ENCODE results near the gene SERPINA6. TPM values are rescaled to one million over a fixed set of nuclear protein-coding genes. Genes with fewer than 3 reads are reported as not detected.

The SERPINA6 gene
- total RNA-seq, 1 experiment from 2014 or later, result not detected

GRCh38 chr14:94317259-94317658, 5.9 kb downstream of the SERPINA6 start:
- Histone ChIP-seq H3K4me2 (ENCODE audit: low read length) (no peak overlapping the region), H3K27me3 (ENCODE audit: insufficient read depth, low read length) (no peaks in the 10 kb centered on the region), H3K27ac (ENCODE audit: low read depth, low read length) (no peak overlapping the region), H3K9ac (ENCODE audit: low read length) (no peak overlapping the region), H3K4me1 (ENCODE audit: control insufficient read depth in 1 of 2, insufficient read depth in 2 of 2, low read length in 2 of 2) (no peaks in the 10 kb centered on the region), H3K36me3 (ENCODE audit: control insufficient read depth in 1 of 2, insufficient read depth in 2 of 2, low read length in 2 of 2) (no peaks in the 10 kb centered on the region), H3K4me3 (replicated peaks in 1 of 2; ENCODE audit: low read depth in 1 of 2, low read length in 2 of 2) (no peak overlapping the region), H3K9me2 (ENCODE audit: insufficient read depth) (no peaks in the 10 kb centered on the region), H2AFZ (ENCODE audit: low read depth, low read length, poor library complexity, severe bottlenecking) (no peak overlapping the region), H3K79me2 (ENCODE audit: insufficient read depth, low read length) (no peaks in the 10 kb centered on the region), H4K20me1 (ENCODE audit: insufficient read depth) (no peaks in the 10 kb centered on the region), H3K9me3 (ENCODE audit: control insufficient read depth in 1 of 2, insufficient read depth in 1 of 2, low read depth in 1 of 2, low read length in 2 of 2) (no peaks in the 10 kb centered on the region)
- intact Hi-C loops (cut with micrococcal nuclease), result no loop called here
- ATAC-seq (no peak), DNase-seq (ENCODE audit: low read depth, low spot score) (no peak)
- no TSS peak for BruUV-seq (replicated peaks)
- ChIA-PET CTCF (no interaction called here), POLR2A (no interaction called here), RAD21 (ENCODE audit: low non-redundant PET in 1 of 2, low total read pairs in 2 of 2, uncharacterized antibody in 2 of 2, unreplicated experiment in 2 of 2) (no interaction called here)
- no peak for TF ChIP-seq CEBPB (IDR thresholded peaks at IDR 0.05; ENCODE audit: low read depth)
- TF ChIP-seq YY1 (IDR thresholded peaks at IDR 0.05; ENCODE audit: extremely low read depth, insufficient replicate concordance, low read depth, low read length), result no peak
- no peak for TF ChIP-seq REST (IDR thresholded peaks at IDR 0.05; ENCODE audit: low read depth)
- no peak for TF ChIP-seq TCF7L2 (IDR thresholded peaks at IDR 0.05; ENCODE audit: borderline replicate concordance, extremely low read depth, insufficient read depth, insufficient read length)
- TF ChIP-seq POLR2AphosphoS5 (IDR thresholded peaks at IDR 0.05; ENCODE audit: low read depth, low read length), result no peak
- TF ChIP-seq CTCF (IDR thresholded peaks at IDR 0.05 in 2 of 3, conservative IDR thresholded peaks at IDR 0.05 in 1 of 3; ENCODE audit: borderline replicate concordance in 1 of 3, insufficient read depth in 1 of 3, low read depth in 2 of 3, low read length in 2 of 3), result no peak
- no peak for TF ChIP-seq ATF3 (IDR thresholded peaks at IDR 0.05)
- TF ChIP-seq SP1 (IDR thresholded peaks at IDR 0.05; ENCODE audit: low read depth), result no peak
- no peak for TF ChIP-seq SIN3A (IDR thresholded peaks at IDR 0.05; ENCODE audit: low read depth)

Data from HCT116 (cell line).